Measurements from ENCODE around the gene TRMT6.

Gene TRMT6

DNA sequence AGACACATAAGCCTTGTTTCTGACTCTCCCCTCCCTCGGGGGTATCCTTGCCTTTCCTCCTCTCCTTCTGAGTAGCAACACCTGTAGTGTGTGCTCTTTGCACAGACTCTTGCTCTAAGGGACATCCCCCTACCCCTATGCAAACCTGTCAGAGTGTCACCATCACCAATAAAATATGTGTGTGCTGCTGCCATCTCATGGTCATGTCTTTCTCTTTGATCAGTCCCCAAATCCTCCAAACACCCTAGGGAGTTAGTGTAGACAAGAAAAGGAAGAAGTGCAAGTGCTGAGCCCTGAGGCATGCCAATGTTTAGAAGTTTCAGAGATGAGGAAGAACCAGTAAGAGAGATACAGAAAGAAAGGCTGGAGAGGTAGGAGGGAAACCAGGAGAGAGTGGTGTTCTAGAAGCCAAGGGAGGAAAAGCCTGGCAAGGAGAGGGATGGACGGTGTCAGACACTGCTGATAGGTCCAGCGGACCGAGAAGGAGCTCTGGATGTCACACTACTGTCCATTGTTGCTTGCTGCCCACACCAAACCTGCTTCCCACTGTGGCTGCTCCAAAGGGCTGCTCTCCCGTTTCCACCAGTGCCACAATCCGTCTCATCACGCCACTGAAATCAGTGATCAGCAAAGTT is 16.4 kb downstream of the TRMT6 start (continued):
- TF ChIP-seq POU6F1 (CRISPR knock-in tag; IDR thresholded peaks at IDR 0.05; ENCODE audit: borderline replicate concordance, low read depth) (no peak), ZNF8 (CRISPR knock-in tag; IDR thresholded peaks at IDR 0.05) (no peak), ZFP3 (CRISPR knock-in tag; IDR thresholded peaks at IDR 0.05) (no peak), CSDC2 (CRISPR knock-in tag; IDR thresholded peaks at IDR 0.05) (no peak)

GRCh38 chr20:5932796-5933195 is 17.5 kb downstream of the TRMT6 start:
- ATAC-seq, result no peak
- TF ChIP-seq PPARA (CRISPR knock-in tag; IDR thresholded peaks at IDR 0.05; ENCODE audit: borderline replicate concordance) (no peak), CSDC2 (CRISPR knock-in tag; IDR thresholded peaks at IDR 0.05) (no peak), SNAI2 (CRISPR knock-in tag; IDR thresholded peaks at IDR 0.05) (no peak)

GRCh38 chr20:5931411-5931810 is 18.9 kb downstream of the TRMT6 start:
- no peak for ATAC-seq

GRCh38 chr20:5928836-5929715 is 21.3 kb downstream of the TRMT6 start:
- no peak for TF ChIP-seq TOX (CRISPR knock-in tag; IDR thresholded peaks at IDR 0.05; ENCODE audit: borderline replicate concordance)
- no peak for TF ChIP-seq PATZ1 (CRISPR knock-in tag; IDR thresholded peaks at IDR 0.05; ENCODE audit: borderline replicate concordance)
- no peak for TF ChIP-seq GLIS3 (CRISPR knock-in tag; IDR thresholded peaks at IDR 0.05)
- no peak for TF ChIP-seq ARNTL (CRISPR knock-in tag; IDR thresholded peaks at IDR 0.05; ENCODE audit: borderline replicate concordance, low read depth)
- TF ChIP-seq POU6F1 (CRISPR knock-in tag; IDR thresholded peaks at IDR 0.05; ENCODE audit: borderline replicate concordance, low read depth), result no peak
- TF ChIP-seq, protein P1, sequence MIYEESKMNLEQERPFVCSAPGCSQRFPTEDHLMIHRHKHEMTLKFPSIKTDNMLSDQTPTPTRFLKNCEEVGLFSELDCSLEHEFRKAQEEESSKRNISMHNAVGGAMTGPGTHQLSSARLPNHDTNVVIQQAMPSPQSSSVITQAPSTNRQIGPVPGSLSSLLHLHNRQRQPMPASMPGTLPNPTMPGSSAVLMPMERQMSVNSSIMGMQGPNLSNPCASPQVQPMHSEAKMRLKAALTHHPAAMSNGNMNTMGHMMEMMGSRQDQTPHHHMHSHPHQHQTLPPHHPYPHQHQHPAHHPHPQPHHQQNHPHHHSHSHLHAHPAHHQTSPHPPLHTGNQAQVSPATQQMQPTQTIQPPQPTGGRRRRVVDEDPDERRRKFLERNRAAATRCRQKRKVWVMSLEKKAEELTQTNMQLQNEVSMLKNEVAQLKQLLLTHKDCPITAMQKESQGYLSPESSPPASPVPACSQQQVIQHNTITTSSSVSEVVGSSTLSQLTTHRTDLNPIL (CRISPR knock-in tag; IDR thresholded peaks at IDR 0.05; ENCODE audit: low read depth), result no peak
- TF ChIP-seq ZNF8 (CRISPR knock-in tag; IDR thresholded peaks at IDR 0.05), result no peak
- no peak for TF ChIP-seq OSR1 (CRISPR knock-in tag; IDR thresholded peaks at IDR 0.05)
- no peak for TF ChIP-seq ESRRG (CRISPR knock-in tag; IDR thresholded peaks at IDR 0.05)
- TF ChIP-seq TCF4 (CRISPR knock-in tag; IDR thresholded peaks at IDR 0.05; ENCODE audit: borderline replicate concordance), result no peak
- TF ChIP-seq BACH2 (CRISPR knock-in tag; IDR thresholded peaks at IDR 0.05; ENCODE audit: borderline replicate concordance), result no peak
- no peak for ATAC-seq

More at GRCh38 chr20:5931411-5931810, 18.9 kb downstream of the TRMT6 start:
- TF ChIP-seq TCF4 (CRISPR knock-in tag; IDR thresholded peaks at IDR 0.05; ENCODE audit: borderline replicate concordance), result no peak
- no peak for TF ChIP-seq RARB (CRISPR knock-in tag; IDR thresholded peaks at IDR 0.05)
- TF ChIP-seq OSR1 (CRISPR knock-in tag; IDR thresholded peaks at IDR 0.05), result no peak
- TF ChIP-seq SNAI2 (CRISPR knock-in tag; IDR thresholded peaks at IDR 0.05), result no peak
- no peak for TF ChIP-seq ARNTL (CRISPR knock-in tag; IDR thresholded peaks at IDR 0.05; ENCODE audit: borderline replicate concordance, low read depth)
- TF ChIP-seq ZFP30 (CRISPR knock-in tag; IDR thresholded peaks at IDR 0.05), result no peak
- TF ChIP-seq, protein P1 (CRISPR knock-in tag; IDR thresholded peaks at IDR 0.05; ENCODE audit: low read depth), result no peak
- no peak for TF ChIP-seq BACH2 (CRISPR knock-in tag; IDR thresholded peaks at IDR 0.05; ENCODE audit: borderline replicate concordance)
- no peak for TF ChIP-seq ZC3H10 (CRISPR knock-in tag; IDR thresholded peaks at IDR 0.05)
- TF ChIP-seq PATZ1 (CRISPR knock-in tag; IDR thresholded peaks at IDR 0.05; ENCODE audit: borderline replicate concordance), result no peak
- no peak for TF ChIP-seq ISL1 (CRISPR knock-in tag; IDR thresholded peaks at IDR 0.05)
- no peak for TF ChIP-seq CSDC2 (CRISPR knock-in tag; IDR thresholded peaks at IDR 0.05)
- TF ChIP-seq ZNF565 (CRISPR knock-in tag; conservative IDR thresholded peaks at IDR 0.05; ENCODE audit: low read depth), result no peak
- no peak for TF ChIP-seq ZFP3 (CRISPR knock-in tag; IDR thresholded peaks at IDR 0.05)
- no peak for TF ChIP-seq PPARA (CRISPR knock-in tag; IDR thresholded peaks at IDR 0.05; ENCODE audit: borderline replicate concordance)
- no peak for TF ChIP-seq ESRRG (CRISPR knock-in tag; IDR thresholded peaks at IDR 0.05)
- TF ChIP-seq GLIS3 (CRISPR knock-in tag; IDR thresholded peaks at IDR 0.05), result no peak
- TF ChIP-seq TOX (CRISPR knock-in tag; IDR thresholded peaks at IDR 0.05; ENCODE audit: borderline replicate concordance), result no peak

All from SK-N-SH treated with all-trans-retinoic acid at 6 μM for 48 hours (cell line).